HepG2 (cell line): ENCODE measurements around the gene LSM14B. TPM values are rescaled to one million over a fixed set of nuclear protein-coding genes. Genes with fewer than 3 reads are reported as not detected.

Experiments used
- ATAC-seq: fragments of 200-7000 bp; cut with Tn5 transposase; 3 replicates; pipeline ENCODE4 v1.9.1; 2020; ENCODE audit warnings: mild to moderate bottlenecking, moderate library complexity
- BruUV-seq: library from RNA; stranded (reverse); fragments of 400-500 nt; replicated peaks from 2 replicates; lab custom pipeline; 2021; lab: Mats Ljungman, UMichigan
- CTCF ChIA-PET: fragments of 300-600 bp; formaldehyde crosslinking; extraction: SDS; loops from one replicate; lab custom pipeline; 2021; ENCODE audit warnings: low total read pairs, inconsistent platforms, low intra/inter-chr PET ratio; lab: Yijun Ruan, JAX
- POLR2A ChIA-PET: fragments of 350-600 bp; sonication (Branson Sonifier 250); formaldehyde crosslinking; loops from one replicate; lab custom pipeline; 2020; ENCODE audit warnings: antibody characterized with exemption, inconsistent platforms; lab: Yijun Ruan, JAX
- DNase-seq: peaks from one replicate; pipeline ENCODE4 v3.0.0-alpha.2; 2015; ENCODE audit warnings: low spot score
- FAIRE-seq: peaks from 3 replicates; lab custom pipeline; 2011; peaks lifted over from hg19 to GRCh38; lab: Jason Lieb, UNC
- H2AFZ ChIP-seq: one replicate; pipeline ENCODE4 v1.6.1; 2011; ENCODE audit warnings: low read length, inconsistent platforms
- H3K27ac ChIP-seq: fragments of 300-600 bp; 3 replicates; pipeline ENCODE4 v1.8.0; 2011; ENCODE audit warnings: mixed run types, mild to moderate bottlenecking, mixed read lengths, low read length, inconsistent platforms; ENCODE audit not compliant: insufficient read depth; ENCODE audit errors: extremely low read length
- H3K27me3 ChIP-seq, 2 experiments: fragments of 200-600 bp in 1 of 2; 2 replicates in 1 of 2; 3 replicates in 1 of 2; pipeline versions ENCODE4 v1.6.0 to v1.8.0; 2011; ENCODE audit warnings: low read length in 2 of 2, mild to moderate bottlenecking in 2 of 2, moderate library complexity in 2 of 2, inconsistent platforms in 1 of 2; ENCODE audit not compliant: insufficient read depth in 2 of 2, control insufficient read depth in 1 of 2
- H3K36me3 ChIP-seq, 2 experiments: fragments of 200-600 bp in 1 of 2; replicated peaks in 1 of 2; 2 replicates in 1 of 2; 3 replicates in 1 of 2; pipeline versions ENCODE4 v1.5.1 to v1.8.0; 2011; ENCODE audit warnings: low read length in 2 of 2, inconsistent platforms in 1 of 2; ENCODE audit not compliant: insufficient read depth in 2 of 2, control insufficient read depth in 1 of 2
- H3K4me1 ChIP-seq: 2 replicates; pipeline ENCODE4 v1.5.1; 2012; ENCODE audit warnings: low read length, inconsistent platforms; ENCODE audit not compliant: insufficient read depth
- H3K4me2 ChIP-seq: 2 replicates; pipeline ENCODE4 v1.6.0; 2011; ENCODE audit warnings: low read depth, low read length, inconsistent platforms
- H3K4me3 ChIP-seq, 3 experiments: fragments of 200-600 bp in 1 of 3; sonication (generic), shearing (Covaris generic) in 1 of 3; replicated peaks in 1 of 3; 2 replicates each; pipeline ENCODE4 v1.5.1; 2011 to 2016; ENCODE audit warnings: low read length in 3 of 3, inconsistent platforms in 2 of 3, low read depth in 2 of 3, mild to moderate bottlenecking in 2 of 3, control low read depth in 1 of 3, mixed read lengths in 1 of 3; ENCODE audit not compliant: insufficient read depth in 1 of 3
- H3K79me2 ChIP-seq: one replicate; pipeline ENCODE4 v1.6.1; 2011; ENCODE audit warnings: low read length, inconsistent platforms; ENCODE audit not compliant: insufficient read depth
- H3K9ac ChIP-seq: 2 replicates; pipeline ENCODE4 v1.6.0; 2011; ENCODE audit warnings: mild to moderate bottlenecking, low read depth, low read length, inconsistent platforms; ENCODE audit not compliant: insufficient read depth
- H3K9me3 ChIP-seq: 2 replicates; pipeline ENCODE4 v1.5.1; 2012; ENCODE audit warnings: mild to moderate bottlenecking, low read length
- H4K20me1 ChIP-seq: 2 replicates; pipeline ENCODE4 v1.6.0; 2011; ENCODE audit warnings: inconsistent platforms, mild to moderate bottlenecking, low read length, moderate library complexity; ENCODE audit not compliant: insufficient read depth
- AGO2 ChIP-seq: fragments of 200-400 bp; formaldehyde crosslinking; optimal IDR thresholded peaks from 2 replicates; pipeline ENCODE3; 2017; ENCODE audit warnings: mild to moderate bottlenecking, low read depth, low read length, moderate library complexity
- HNF4A ChIP-seq: sonication (generic); formaldehyde crosslinking; IDR thresholded peaks from 2 replicates; pipeline ENCODE4 v1.4.0; 2020; ENCODE audit warnings: missing genetic modification reagents
- KLF12 ChIP-seq: sonication (generic); formaldehyde crosslinking; IDR thresholded peaks from 2 replicates; pipeline ENCODE4 v1.4.0; 2020; ENCODE audit warnings: missing genetic modification reagents, borderline replicate concordance
- LBX2 ChIP-seq: sonication (generic); formaldehyde crosslinking; IDR thresholded peaks from 2 replicates; pipeline ENCODE4 v1.5.0; 2020; ENCODE audit warnings: missing genetic modification reagents, mild to moderate bottlenecking, borderline replicate concordance
- PCBP1 ChIP-seq: fragments of 200-400 bp; formaldehyde crosslinking; IDR thresholded peaks from 2 replicates; pipeline ENCODE4 v1.6.1; 2017; ENCODE audit warnings: mild to moderate bottlenecking, low read depth, low read length, borderline replicate concordance
- RFXAP ChIP-seq: sonication (generic); formaldehyde crosslinking; IDR thresholded peaks from 2 replicates; pipeline ENCODE4 v1.4.0; 2020; ENCODE audit warnings: missing genetic modification reagents, borderline replicate concordance
- SPEN ChIP-seq: sonication (generic); formaldehyde crosslinking; IDR thresholded peaks from 2 replicates; pipeline ENCODE4 v1.5.1; 2020; ENCODE audit warnings: low read depth, mild to moderate bottlenecking, missing genetic modification reagents
- ZNF574 ChIP-seq: sonication (generic); formaldehyde crosslinking; IDR thresholded peaks from 2 replicates; pipeline ENCODE4 v1.4.0; 2020; ENCODE audit warnings: missing genetic modification reagents
- ZNF768 ChIP-seq: sonication (generic); formaldehyde crosslinking; IDR thresholded peaks from 2 replicates; pipeline ENCODE4 v1.4.0; 2020; ENCODE audit warnings: missing genetic modification reagents
- ZNF891 ChIP-seq: sonication (generic); formaldehyde crosslinking; IDR thresholded peaks from 2 replicates; pipeline ENCODE4 v1.5.0; 2020; ENCODE audit warnings: mild to moderate bottlenecking, missing genetic modification reagents
- WGBS: methylation state at CpG from one replicate; pipeline ENCODE4 v1.1.6; 2017; ENCODE audit warnings: low lambda C conversion rate; 5-methylcytosine and 5-hydroxymethylcytosine counted together
- in situ Hi-C: cut with HindIII; loops from 2 replicates; pipeline ENCODE4 v1.10.0; 2017; ENCODE audit warnings: low pct_unique_long_range_greater_than_20kb; ENCODE audit not compliant: extremely low pct_ligation_motif_present
- intact Hi-C: fragments of 100-400 bp; cut with micrococcal nuclease; formaldehyde crosslinking; loops from one replicate; pipeline ENCODE4 v1.10.0; 2022; ENCODE audit not compliant: unreplicated experiment
- polyA plus RNA-seq, 8 experiments: library from polyadenylated mRNA; depleted of rRNA in 3 of 8; stranded (reverse) in 7 of 8; unstranded in 1 of 8; fragments of >200 nt; fragmentation: Illumina TruSeq in 4 of 8; extraction: Trizol in 4 of 8; gene quantifications; 2 replicates each; pipeline versions ENCODE4 v1.2.1 to v1.2.3, GENCODE V29; 2011 to 2016; ENCODE audit warnings: low read depth in 4 of 8, missing spikeins in 1 of 8, mixed read lengths in 1 of 8; ENCODE audit not compliant: insufficient read depth in 1 of 8
- total RNA-seq, 5 experiments: library from RNA; depleted of rRNA; stranded (reverse); fragments of >200 nt; fragmentation: Illumina TruSeq; extraction: Trizol; gene quantifications; 2 replicates each; pipeline ENCODE4 v1.2.3, GENCODE V29; 2016; ENCODE audit warnings: low read depth in 1 of 5
- TF ChIP-seq, protein P1 (sequence below): sonication (generic); formaldehyde crosslinking; IDR thresholded peaks from 2 replicates; pipeline ENCODE4 v1.4.0; 2020; ENCODE audit warnings: mild to moderate bottlenecking, missing genetic modification reagents

The LSM14B gene
- total and polyA plus RNA-seq, 2 of the 13 experiments (the other 11 are each of a cell fraction or from before 2014, with no cell fraction given), result 43.3 to 79.2 TPM

DNA sequence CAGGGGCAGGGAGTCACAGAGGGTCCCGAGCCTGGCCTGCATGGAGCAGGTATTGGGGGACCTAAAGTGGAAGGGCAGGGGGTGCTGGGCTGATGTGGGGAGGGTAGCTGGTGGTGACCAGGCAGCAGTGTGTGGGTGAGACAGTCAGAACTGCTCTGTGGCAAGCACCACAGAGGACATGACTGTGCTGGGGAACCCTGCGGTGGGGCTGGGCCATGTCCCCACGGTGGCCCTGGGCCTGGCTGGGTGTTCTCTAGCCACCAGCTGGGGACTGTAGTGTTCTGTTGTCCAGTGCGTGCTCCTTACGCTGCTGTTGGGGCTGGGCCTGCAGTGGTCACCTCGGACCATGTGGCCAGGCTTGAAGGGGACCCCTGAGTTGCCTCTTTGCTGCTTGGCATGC, 24.9 kb downstream of the LSM14B start:
- ChIA-PET POLR2A (interaction anchor here (2.0 kb wide), 1 partner anchor 27 kb away, joined by 4 read pairs; no protein-coding TSS in a partner anchor), CTCF (no interaction called here)
- Histone ChIP-seq H2AFZ (no peak overlapping the region), H3K4me2 (peak overlapping the region; percentile 96), H3K4me3 (peak overlapping the region in 1 of 3 experiments; percentile 29; a peak in 1 of 6 replicates), H3K79me2 (peaks cover 88% of the 10 kb centered on the region), H3K27me3 (no peaks in the 10 kb centered on the region; a peak in 1 of 5 replicates), H3K4me1 (peaks cover 60% of the 10 kb centered on the region), H4K20me1 (peaks cover 48% of the 10 kb centered on the region), H3K27ac (peak overlapping the region; percentile 70), H3K36me3 (peaks cover 1 to 2% of the 10 kb centered on the region in 2 experiments; a peak in 1 of 5 replicates), H3K9ac (no peak overlapping the region; the same call in 1 of the 2 replicates), H3K9me3 (no peaks in the 10 kb centered on the region)
- FAIRE-seq, result no peak
- DNase-seq, result no peak
- no peak for ATAC-seq
- WGBS, result 89% methylated on average over 6 of the region's 6 CpGs
- BruUV-seq, result no TSS peak
- in situ Hi-C loops, result no loop called here
- intact Hi-C loops, result no loop called here
- TF ChIP-seq ZNF574 (CRISPR knock-in tag) (peak; percentile 13; the same call in 1 of the 2 replicates), AGO2 (peak; percentile 45), SPEN (CRISPR knock-in tag) (0 out of 2 replicates have a peak, but pooled peaks have one; percentile 34), ZNF768 (CRISPR knock-in tag) (peak; percentile 15; the same call in 1 of the 2 replicates), HNF4A (CRISPR knock-in tag) (0 out of 2 replicates have a peak, but pooled peaks have one; percentile 5), KLF12 (CRISPR knock-in tag) (no peak), RFXAP (CRISPR knock-in tag) (0 out of 2 replicates have a peak, but pooled peaks have one; percentile 41), ZNF891 (CRISPR knock-in tag) (0 out of 2 replicates have a peak, but pooled peaks have one; percentile 16), PCBP1 (no peak), LBX2 (CRISPR knock-in tag) (no peak)
- TF ChIP-seq, protein P1, sequence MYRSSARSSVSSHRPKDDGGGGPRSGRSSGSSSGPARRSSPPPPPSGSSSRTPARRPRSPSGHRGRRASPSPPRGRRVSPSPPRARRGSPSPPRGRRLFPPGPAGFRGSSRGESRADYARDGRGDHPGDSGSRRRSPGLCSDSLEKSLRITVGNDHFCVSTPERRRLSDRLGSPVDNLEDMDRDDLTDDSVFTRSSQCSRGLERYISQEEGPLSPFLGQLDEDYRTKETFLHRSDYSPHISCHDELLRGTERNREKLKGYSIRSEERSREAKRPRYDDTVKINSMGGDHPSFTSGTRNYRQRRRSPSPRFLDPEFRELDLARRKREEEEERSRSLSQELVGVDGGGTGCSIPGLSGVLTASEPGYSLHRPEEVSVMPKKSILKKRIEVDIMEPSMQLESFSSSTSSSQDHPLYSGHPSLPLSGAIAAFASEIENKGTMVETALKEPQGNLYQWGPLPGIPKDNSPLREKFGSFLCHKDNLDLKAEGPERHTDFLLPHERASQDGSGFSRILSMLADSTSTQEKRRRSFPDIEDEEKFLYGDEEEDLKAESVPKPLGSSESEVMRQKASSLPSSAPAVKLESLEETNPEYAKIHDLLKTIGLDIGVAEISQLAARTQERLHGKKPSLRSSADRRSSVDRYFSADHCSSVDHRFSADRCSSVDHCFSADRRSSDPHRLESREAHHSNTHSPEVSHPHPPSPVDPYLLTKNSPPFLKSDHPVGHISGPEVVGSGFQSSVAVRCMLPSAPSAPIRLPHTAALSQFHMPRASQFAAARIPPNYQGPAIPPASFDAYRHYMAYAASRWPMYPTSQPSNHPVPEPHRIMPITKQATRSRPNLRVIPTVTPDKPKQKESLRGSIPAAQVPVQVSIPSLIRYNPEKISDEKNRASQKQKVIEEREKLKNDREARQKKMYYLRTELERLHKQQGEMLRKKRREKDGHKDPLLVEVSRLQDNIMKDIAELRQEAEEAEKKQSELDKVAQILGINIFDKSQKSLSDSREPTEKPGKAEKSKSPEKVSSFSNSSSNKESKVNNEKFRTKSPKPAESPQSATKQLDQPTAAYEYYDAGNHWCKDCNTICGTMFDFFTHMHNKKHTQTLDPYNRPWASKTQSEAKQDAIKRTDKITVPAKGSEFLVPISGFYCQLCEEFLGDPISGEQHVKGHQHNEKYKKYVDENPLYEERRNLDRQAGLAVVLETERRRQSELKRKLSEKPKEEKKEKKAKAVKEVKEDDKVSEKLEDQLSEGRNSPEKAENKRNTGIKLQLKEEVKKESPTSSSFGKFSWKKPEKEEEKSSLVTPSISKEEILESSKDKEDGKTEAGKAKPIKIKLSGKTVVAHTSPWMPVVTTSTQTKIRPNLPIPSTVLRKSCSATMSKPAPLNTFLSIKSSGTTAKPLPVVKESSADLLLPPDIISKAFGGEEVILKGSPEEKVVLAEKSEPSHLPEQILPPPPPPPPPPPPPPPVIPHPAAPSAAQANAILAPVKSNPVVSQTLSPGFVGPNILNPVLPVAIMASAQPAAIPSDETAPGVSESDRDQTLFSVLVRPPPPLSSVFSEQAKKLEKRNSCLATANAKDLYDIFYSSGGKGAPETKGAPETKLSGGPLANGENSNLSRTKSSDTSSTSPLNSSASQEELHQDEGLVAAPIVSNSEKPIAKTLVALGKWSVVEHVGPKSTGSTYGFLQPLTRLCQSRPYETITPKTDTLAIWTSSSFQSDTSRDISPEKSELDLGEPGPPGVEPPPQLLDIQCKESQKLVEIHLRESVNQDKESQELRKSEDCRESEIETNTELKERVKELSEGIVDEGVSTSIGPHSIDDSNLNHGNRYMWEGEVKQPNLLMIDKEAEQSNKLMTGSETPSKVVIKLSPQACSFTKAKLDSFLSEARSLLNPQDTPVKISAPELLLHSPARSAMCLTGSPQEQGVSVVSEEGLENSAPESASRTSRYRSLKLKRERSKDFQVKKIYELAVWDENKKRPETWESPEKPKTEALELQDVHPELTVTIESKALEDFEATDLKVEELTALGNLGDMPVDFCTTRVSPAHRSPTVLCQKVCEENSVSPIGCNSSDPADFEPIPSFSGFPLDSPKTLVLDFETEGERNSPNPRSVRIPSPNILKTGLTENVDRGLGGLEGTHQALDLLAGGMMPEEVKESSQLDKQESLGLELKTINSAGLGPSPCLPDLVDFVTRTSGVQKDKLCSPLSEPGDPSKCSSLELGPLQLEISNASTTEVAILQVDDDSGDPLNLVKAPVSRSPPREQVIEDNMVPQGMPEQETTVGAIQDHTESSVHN (CRISPR knock-in tag), result 0 out of 2 replicates have a peak, but pooled peaks have one; percentile 37
